Thoracic aorta (tissue), 2 donors: ENCODE measurements around the gene FBXW4. TPM values are rescaled to one million over a fixed set of nuclear protein-coding genes. Genes with fewer than 3 reads are reported as not detected.

ENCODE experiments used
- ATAC-seq: fragments of 150-250 bp; one replicate; pipeline ENCODE4 v1.8.0; 2017; ENCODE audit warnings: low read depth; ENCODE audit not compliant: insufficient number of reproducible peaks, low FRiP score
- DNase-seq: peaks from one replicate; pipeline ENCODE4 v3.0.0-alpha.2; 2020; ENCODE audit warnings: low spot score
- H3K27ac ChIP-seq, 2 donors: fragments of 200-600 bp; sonication (generic); 1 replicate in 1 of 2; 2 replicates in 1 of 2; pipeline ENCODE4 v1.5.1; 2016; ENCODE audit warnings: mild to moderate bottlenecking in 2 of 2, moderate library complexity in 2 of 2
- H3K27me3 ChIP-seq: fragments of 200-600 bp; sonication (generic); replicated peaks from 2 replicates; pipeline ENCODE4 v1.6.0; 2016; ENCODE audit warnings: mild to moderate bottlenecking; ENCODE audit not compliant: insufficient read depth
- H3K36me3 ChIP-seq: fragments of 200-600 bp; sonication (generic); one replicate; pipeline ENCODE4 v1.5.1; 2016
- H3K4me1 ChIP-seq, 2 donors: fragments of 200-600 bp; sonication (generic); 1 replicate in 1 of 2; 2 replicates in 1 of 2; pipeline versions ENCODE4 v1.5.1 to v1.6.0; 2016; ENCODE audit warnings: low read depth in 2 of 2, mild to moderate bottlenecking in 1 of 2; ENCODE audit not compliant: control insufficient read depth in 1 of 2
- H3K4me3 ChIP-seq: fragments of 200-600 bp; sonication (generic); 2 replicates; pipeline ENCODE4 v1.5.1; 2016; ENCODE audit warnings: mild to moderate bottlenecking
- H3K9me3 ChIP-seq: fragments of 200-600 bp; sonication (generic); 2 replicates; pipeline ENCODE4 v1.5.1; 2016
- CTCF ChIP-seq: fragments of 200-600 bp; sonication (generic); IDR thresholded peaks from one replicate; pipeline ENCODE4 v1.5.1; 2019; ENCODE audit warnings: antibody characterized with exemption
- total RNA-seq, 2 donors: library from RNA; depleted of rRNA; stranded (reverse); fragments of >200 nt; gene quantifications; one replicate each; pipeline versions ENCODE4 v1.1.0 to v1.2.3, GENCODE V29; 2016

FBXW4 gene
- total RNA-seq, 2 donors from 2014 or later: 64.3 to 88.5 TPM

GRCh38 chr10:101631821-101632475, 63.0 kb downstream of the FBXW4 start:
- Histone ChIP-seq H3K4me3 (no peak overlapping the region), H3K4me1 (no peaks in the 10 kb centered on the region), H3K36me3 (peaks cover 8% of the 10 kb centered on the region), H3K9me3 (no peaks in the 10 kb centered on the region), H3K27me3 (no peaks in the 10 kb centered on the region), H3K27ac (no peak overlapping the region)
- ATAC-seq: no peak
- TF ChIP-seq CTCF: no peak
- DNase-seq: no peak

GRCh38 chr10:101630633-101630920, 64.4 kb downstream of the FBXW4 start:
- no peak for ATAC-seq
- no peaks in the 10 kb centered on the region for H3K27me3 ChIP-seq
- no peak for TF ChIP-seq CTCF
- no peaks in the 10 kb centered on the region for H3K4me1 ChIP-seq
- H3K4me3 ChIP-seq: no peak overlapping the region
- H3K36me3 ChIP-seq: peaks cover 10% of the 10 kb centered on the region
- H3K9me3 ChIP-seq: no peaks in the 10 kb centered on the region
- H3K27ac ChIP-seq: no peak overlapping the region
- no peak for DNase-seq

- Histone ChIP-seq H3K27me3 (no peaks in the 10 kb centered on the region), H3K36me3 (peaks cover 13% of the 10 kb centered on the region), H3K27ac (no peak overlapping the region), H3K9me3 (no peaks in the 10 kb centered on the region), H3K4me1 (no peaks in the 10 kb centered on the region), H3K4me3 (no peak overlapping the region)
- TF ChIP-seq CTCF: no peak
- ATAC-seq (no peak), DNase-seq (no peak)
These were observed 64.9 kb downstream of the FBXW4 start for GRCh38 chr10:101629837-101630632.

- no peaks in the 10 kb centered on the region for H3K9me3 ChIP-seq
These were observed 69.1 kb downstream of the FBXW4 start for GRCh38 chr10:101625821-101626412.

More at GRCh38 chr10:101625821-101626412, 69.1 kb downstream of the FBXW4 start:
- H3K4me3 ChIP-seq: no peak overlapping the region
- H3K36me3 ChIP-seq: peaks cover 29% of the 10 kb centered on the region
- DNase-seq (no peak), ATAC-seq (no peak)
- no peak for TF ChIP-seq CTCF
- no peak overlapping the region for H3K27ac ChIP-seq
- H3K4me1 ChIP-seq: no peaks in the 10 kb centered on the region
- no peaks in the 10 kb centered on the region for H3K27me3 ChIP-seq
